SW 1271 (cell line): ENCODE data around the gene CAPN10.

ENCODE experiments used
- DNase-seq, 2 experiments: peaks; one replicate each; lab custom pipeline; 2025; lab: John Stamatoyannopoulos, UW

Gene CAPN10

GRCh38 chr2:240574386-240575100 lies 12.0 kb upstream of the CAPN10 start:
- no peak for DNase-seq

GRCh38 chr2:240575101-240575965 lies 11.2 kb upstream of the CAPN10 start:
- no peak for DNase-seq

- no peak for DNase-seq
Observed at GRCh38 chr2:240576036-240576435, 10.5 kb upstream of the CAPN10 start.

- no peak for DNase-seq
Observed at GRCh38 chr2:240576436-240577205, 9.9 kb upstream of the CAPN10 start.

- DNase-seq: no peak
Observed at GRCh38 chr2:240577281-240578109, 9.0 kb upstream of the CAPN10 start.

- no peak for DNase-seq
Observed at GRCh38 chr2:240578110-240578450, 8.5 kb upstream of the CAPN10 start.

- DNase-seq: no peak
Observed at GRCh38 chr2:240578488-240578887, 8.0 kb upstream of the CAPN10 start.

- DNase-seq: no peak
Observed at GRCh38 chr2:240579071-240579762, 7.3 kb upstream of the CAPN10 start.

- DNase-seq: peak in 1 of 2 experiments; percentile 32
Observed at GRCh38 chr2:240579771-240580614, 6.5 kb upstream of the CAPN10 start.

GRCh38 chr2:240581811-240582210 lies 4.7 kb upstream of the CAPN10 start:
- no peak for DNase-seq

GRCh38 chr2:240582781-240583180 lies 3.8 kb upstream of the CAPN10 start:
- DNase-seq: peak in 1 of 2 experiments; percentile 50

- DNase-seq: no peak
Observed at GRCh38 chr2:240583774-240584173, 2.8 kb upstream of the CAPN10 start.

GRCh38 chr2:240584486-240585031 lies 2.0 kb upstream of the CAPN10 start:
- DNase-seq: peak in 1 of 2 experiments; percentile 11

- DNase-seq: no peak
Observed at GRCh38 chr2:240585101-240585500, 1.4 kb upstream of the CAPN10 start.

- DNase-seq: no peak
Observed at GRCh38 chr2:240585681-240586197, 795 bp upstream of the CAPN10 start.

- DNase-seq: no peak
Observed at GRCh38 chr2:240586919-240587800, 626 bp downstream of the CAPN10 start.

GRCh38 chr2:240588006-240588655 lies 1.6 kb downstream of the CAPN10 start:
- DNase-seq: no peak

GRCh38 chr2:240588669-240589068 lies 2.1 kb downstream of the CAPN10 start:
- no peak for DNase-seq
